GM23338 (cell line): ENCODE data around the gene CYB561D1. TPM values are rescaled to one million over a fixed set of nuclear protein-coding genes. Genes with fewer than 3 reads are reported as not detected.
"Not testable (repeated sequence)": the region's sequence is repeated elsewhere in the genome, so short reads cannot be mapped to it uniquely, and the experiment has no call there.

Source experiments
- ATAC-seq: fragments of 200-7000 bp; cut with Tn5 transposase; 3 replicates; pipeline ENCODE4 v1.9.1; 2020
- DNase-seq: peaks from one replicate; pipeline ENCODE4 v3.0.0-alpha.2; 2015; ENCODE audit warnings: low spot score
- H2AFZ ChIP-seq: fragments of 200-600 bp; sonication (generic); 2 replicates; pipeline ENCODE4 v1.8.0; 2016; ENCODE audit warnings: antibody characterized with exemption, mild to moderate bottlenecking, moderate library complexity
- H3F3A ChIP-seq: fragments of 200-600 bp; sonication (generic); replicated peaks from 2 replicates; pipeline ENCODE4 v1.8.0; 2017; ENCODE audit warnings: antibody characterized with exemption, mixed run types, low read depth
- H3K27ac ChIP-seq: fragments of 200-600 bp; sonication (generic); 2 replicates; pipeline ENCODE4 v1.6.1; 2016; ENCODE audit warnings: low read depth
- H3K27me3 ChIP-seq: fragments of 200-600 bp; sonication (generic); 2 replicates; pipeline ENCODE4 v1.8.0; 2016; ENCODE audit warnings: mild to moderate bottlenecking, mixed run types, moderate library complexity; ENCODE audit not compliant: insufficient read depth
- H3K36me3 ChIP-seq: fragments of 200-600 bp; sonication (generic); 2 replicates; pipeline ENCODE4 v1.8.0; 2016; ENCODE audit warnings: mild to moderate bottlenecking; ENCODE audit not compliant: insufficient read depth
- H3K4me1 ChIP-seq: fragments of 200-600 bp; sonication (generic); 2 replicates; pipeline ENCODE4 v1.8.0; 2016; ENCODE audit warnings: mild to moderate bottlenecking, moderate library complexity; ENCODE audit not compliant: insufficient read depth
- H3K4me2 ChIP-seq: fragments of 200-600 bp; sonication (generic); 2 replicates; pipeline ENCODE4 v1.7.1; 2017; ENCODE audit warnings: mixed run types
- H3K4me3 ChIP-seq: fragments of 200-600 bp; sonication (generic); 2 replicates; pipeline ENCODE4 v1.6.1; 2016; ENCODE audit warnings: mixed run types
- H3K79me2 ChIP-seq: fragments of 200-600 bp; sonication (generic); replicated peaks from 2 replicates; pipeline ENCODE4 v1.8.0; 2017; ENCODE audit warnings: mild to moderate bottlenecking; ENCODE audit not compliant: insufficient read depth
- H3K9me2 ChIP-seq: fragments of 200-600 bp; sonication (generic); 2 replicates; pipeline ENCODE4 v1.8.0; 2017; ENCODE audit not compliant: insufficient read depth
- H4K20me1 ChIP-seq: fragments of 200-600 bp; sonication (generic); replicated peaks from 2 replicates; pipeline ENCODE4 v1.8.0; 2017; ENCODE audit warnings: mild to moderate bottlenecking; ENCODE audit not compliant: insufficient read depth
- H3K27ac Mint-ChIP-seq: 2 replicates; pipeline ENCODE4 v1.8.0; 2020; ENCODE audit warnings: inconsistent platforms, mild to moderate bottlenecking, moderate library complexity, mixed read lengths
- H3K27me3 Mint-ChIP-seq: 3 replicates; pipeline ENCODE4 v1.8.0; 2022; ENCODE audit warnings: low read depth, mild to moderate bottlenecking, moderate library complexity, mixed read lengths, inconsistent platforms; ENCODE audit not compliant: insufficient read depth, poor library complexity
- H3K36me3 Mint-ChIP-seq: 3 replicates; pipeline ENCODE4 v1.8.0; 2021; ENCODE audit warnings: low read depth, mild to moderate bottlenecking, inconsistent platforms, moderate library complexity, mixed read lengths
- H3K4me1 Mint-ChIP-seq: 3 replicates; pipeline ENCODE4 v1.8.0; 2020; ENCODE audit warnings: mild to moderate bottlenecking, inconsistent platforms, mixed read lengths
- H3K4me3 Mint-ChIP-seq: 3 replicates; pipeline ENCODE4 v1.8.0; 2021; ENCODE audit warnings: moderate library complexity, mild to moderate bottlenecking, inconsistent platforms, mixed read lengths
- H3K9me3 Mint-ChIP-seq: 3 replicates; pipeline ENCODE4 v1.8.0; 2020; ENCODE audit warnings: moderate library complexity, mild to moderate bottlenecking, inconsistent platforms, mixed read lengths
- CTCF ChIP-seq, 2 experiments: fragments of 200-600 bp in 1 of 2; sonication (generic) in 1 of 2; conservative IDR thresholded peaks; 2 replicates each; pipeline versions ENCODE4 v1.5.1 to v1.6.1; 2016 to 2017; ENCODE audit warnings: antibody characterized with exemption in 2 of 2, low read depth in 2 of 2, mild to moderate bottlenecking in 2 of 2, moderate library complexity in 1 of 2
- ETS1 ChIP-seq: IDR thresholded peaks from 2 replicates; pipeline ENCODE4 v1.6.1; 2016; ENCODE audit warnings: antibody characterized with exemption
- EZH2 ChIP-seq: fragments of 200-600 bp; sonication (generic); IDR thresholded peaks from one replicate; pipeline ENCODE4 v1.8.0; 2017; ENCODE audit warnings: antibody characterized with exemption, mild to moderate bottlenecking, low read depth; ENCODE audit not compliant: unreplicated experiment
- EZH2phosphoT487 ChIP-seq: fragments of 200-600 bp; sonication (generic); IDR thresholded peaks from one replicate; pipeline ENCODE4 v1.8.1; 2018; ENCODE audit warnings: antibody characterized with exemption; ENCODE audit not compliant: unreplicated experiment
- JUNB ChIP-seq: IDR thresholded peaks from one replicate; pipeline ENCODE4 v1.6.1; 2016; ENCODE audit warnings: antibody characterized with exemption; ENCODE audit not compliant: unreplicated experiment
- NANOG ChIP-seq: IDR thresholded peaks from 2 replicates; pipeline ENCODE4 v1.6.1; 2016; ENCODE audit warnings: antibody characterized with exemption, borderline replicate concordance
- POLR2AphosphoS5 ChIP-seq: IDR thresholded peaks from 2 replicates; pipeline ENCODE4 v1.6.1; 2016; ENCODE audit warnings: antibody characterized with exemption, low read depth
- REST ChIP-seq: IDR thresholded peaks from one replicate; pipeline ENCODE4 v1.6.1; 2018; ENCODE audit warnings: antibody characterized with exemption; ENCODE audit not compliant: unreplicated experiment
- STAT1 ChIP-seq: IDR thresholded peaks from one replicate; pipeline ENCODE4 v1.6.1; 2016; ENCODE audit warnings: antibody characterized with exemption; ENCODE audit not compliant: unreplicated experiment
- ZNF114 ChIP-seq: fragments of 250-450 bp; sonication (Bioruptor Pico); IDR thresholded peaks from 2 replicates; pipeline ENCODE4 v1.5.0; 2020; ENCODE audit warnings: mild to moderate bottlenecking, moderate library complexity
- ZNF331 ChIP-seq: fragments of 250-450 bp; sonication (Bioruptor Pico); IDR thresholded peaks from 2 replicates; pipeline ENCODE4 v1.5.0; 2020; ENCODE audit warnings: low read depth, mild to moderate bottlenecking, moderate library complexity
- polyA plus RNA-seq: library from polyadenylated mRNA; unstranded; fragments of >200 nt; fragmentation: Nextera tagmentation; extraction: Ambion mirVana; gene quantifications from 2 replicates; pipeline ENCODE4 v1.2.1, GENCODE V29; 2016
- total RNA-seq: library from RNA; depleted of rRNA; stranded (reverse); fragments of >200 nt; shearing (Covaris generic); gene quantifications from 2 replicates; pipeline ENCODE4 v1.2.3, GENCODE V29; 2014

The CYB561D1 gene
- total and polyA plus RNA-seq, 2 experiments from 2014 or later, result 0.95 to 2.7 TPM

- not testable (repeated sequence) for H3K4me2 ChIP-seq, H2AFZ ChIP-seq, H3K4me1 Mint-ChIP-seq, H3K4me3 Mint-ChIP-seq, H3K27ac Mint-ChIP-seq, ATAC-seq, H3F3A ChIP-seq, H3K27me3 Mint-ChIP-seq, H4K20me1 ChIP-seq, H3K36me3 Mint-ChIP-seq, H3K79me2 ChIP-seq, H3K36me3 ChIP-seq, H3K9me3 Mint-ChIP-seq, H3K27ac ChIP-seq, DNase-seq, H3K4me3 ChIP-seq, H3K9me2 ChIP-seq
- H3K4me1 ChIP-seq, result peaks cover 10% of the 10 kb centered on the region
- H3K27me3 ChIP-seq, result peaks cover 13% of the 10 kb centered on the region
Measured at GRCh38 chr1:109473284-109474057, 20.4 kb upstream of the CYB561D1 start.

- Histone ChIP-seq H3K27ac (no peak overlapping the region), H3F3A (no peaks in the 10 kb centered on the region), H3K4me1 (no peaks in the 10 kb centered on the region; the same call in 1 of the 2 replicates), H3K4me3 (no peak overlapping the region), H3K79me2 (no peaks in the 10 kb centered on the region), H3K4me2 (no peak overlapping the region), H3K9me2 (no peaks in the 10 kb centered on the region), H3K27me3 (peaks cover 8% of the 10 kb centered on the region; the same call in 1 of the 2 replicates), H3K36me3 (no peaks in the 10 kb centered on the region), H4K20me1 (no peaks in the 10 kb centered on the region), H2AFZ (no peak overlapping the region)
- ATAC-seq (no peak), DNase-seq (no peak)
- H3K4me1 Mint-ChIP-seq, result peaks cover 10% of the 10 kb centered on the region; the same call in 2 of the 3 replicates
- H3K36me3 Mint-ChIP-seq, result no peaks in the 10 kb centered on the region
- no peaks in the 10 kb centered on the region; the same call in 2 of the 3 replicates for H3K9me3 Mint-ChIP-seq
- no peak overlapping the region for H3K27ac Mint-ChIP-seq
- H3K4me3 Mint-ChIP-seq, result no peak overlapping the region
- H3K27me3 Mint-ChIP-seq, result peaks cover 10% of the 10 kb centered on the region
- no peak for TF ChIP-seq NANOG
- no peak for TF ChIP-seq EZH2phosphoT487
- TF ChIP-seq STAT1, result no peak
- no peak for TF ChIP-seq ZNF114 (CRISPR knock-in tag)
- TF ChIP-seq CTCF (conservative IDR thresholded peaks at IDR 0.05; ENCODE audit: low read depth in 2 of 2), result no peak
- TF ChIP-seq REST, result no peak
- TF ChIP-seq ZNF331 (CRISPR knock-in tag), result no peak
- TF ChIP-seq ETS1, result no peak
- no peak for TF ChIP-seq POLR2AphosphoS5
- no peak for TF ChIP-seq JUNB
- TF ChIP-seq EZH2, result no peak
Measured at GRCh38 chr1:109474697-109475096, 19.2 kb upstream of the CYB561D1 start.
